Sigmoid colon (tissue), 7 donors: ENCODE measurements around the gene LEF1. TPM values are rescaled to one million over a fixed set of nuclear protein-coding genes. Genes with fewer than 3 reads are reported as not detected.

Source experiments
- DNase-seq: peaks from one replicate; pipeline ENCODE4 v3.0.0-alpha.2; 2019
- H3K27ac ChIP-seq, 4 donors: fragments of 200-600 bp; sonication (generic); one replicate each; pipeline ENCODE4 v1.5.1; 2016 to 2019; ENCODE audit warnings: mild to moderate bottlenecking in 1 of 4
- H3K27me3 ChIP-seq, 3 donors: fragments of 200-600 bp; sonication (generic); one replicate each; pipeline ENCODE4 v1.5.1; 2019; ENCODE audit warnings: mild to moderate bottlenecking in 1 of 3
- H3K36me3 ChIP-seq, 4 donors: fragments of 200-600 bp; sonication (generic); one replicate each; pipeline ENCODE4 v1.5.1; 2016 to 2019
- H3K4me1 ChIP-seq, 4 donors: fragments of 200-600 bp; sonication (generic); one replicate each; pipeline ENCODE4 v1.5.1; 2017 to 2019
- H3K4me3 ChIP-seq, 4 donors: fragments of 200-600 bp; sonication (generic); one replicate each; pipeline ENCODE4 v1.5.1; 2017 to 2019; ENCODE audit warnings: mild to moderate bottlenecking in 2 of 4, moderate library complexity in 1 of 4
- H3K9me3 ChIP-seq, 4 donors: fragments of 200-600 bp in 3 of 4; sonication (generic) in 3 of 4; one replicate each; pipeline versions ENCODE4 v1.5.1 to v1.6.1; 2013 to 2019
- CTCF ChIP-seq, 4 experiments: fragments of 450-650 bp in 3 of 4; fragments of 200-600 bp in 1 of 4; IDR thresholded peaks; one replicate each; pipeline ENCODE4 v1.5.1; 2016 to 2019; ENCODE audit warnings: antibody characterized with exemption in 4 of 4, mild to moderate bottlenecking in 3 of 4, moderate library complexity in 2 of 4
- EP300 ChIP-seq, 4 donors: sonication (generic); formaldehyde crosslinking; IDR thresholded peaks; one replicate each; pipeline ENCODE4 v1.6.1; 2017; ENCODE audit warnings: antibody characterized with exemption in 4 of 4
- POLR2A ChIP-seq, 2 donors: fragments of 450-650 bp; IDR thresholded peaks; one replicate each; pipeline ENCODE4 v1.6.1; 2016; ENCODE audit warnings: antibody characterized with exemption in 2 of 2, mild to moderate bottlenecking in 2 of 2, moderate library complexity in 2 of 2
- POLR2AphosphoS5 ChIP-seq, 4 donors: sonication (generic); formaldehyde crosslinking; IDR thresholded peaks; one replicate each; pipeline ENCODE4 v1.6.1; 2017; ENCODE audit warnings: antibody characterized with exemption in 4 of 4
- WGBS, 2 donors: extraction: QIAGEN DNeasy Blood & Tissue Kit; methylation state at CpG; one replicate each; pipeline ENCODE4 v1.1.7; 2013; 5-methylcytosine and 5-hydroxymethylcytosine counted together
- intact Hi-C: fragments of 100-400 bp; cut with DNase I; formaldehyde crosslinking; loops from one replicate; pipeline ENCODE4 v1.15.1; 2023
- polyA plus RNA-seq, 3 donors: library from polyadenylated mRNA; stranded (reverse); fragments of 200-250 nt; gene quantifications; one replicate each; pipeline ENCODE4 v1.2.3, GENCODE V29; 2013
- total RNA-seq, 4 donors: library from RNA; depleted of rRNA; stranded (reverse); fragments of >200 nt; gene quantifications; one replicate each; pipeline ENCODE4 v1.1.0, GENCODE V29; 2016
- donor health status: healthy with polysubstance abuse.
- donor health status: Bipolar disorder and iron deficiency.
- donor health status: healthy.

LEF1 gene
- total and polyA plus RNA-seq, 7 donors, result 0.83 to 25.3 (median 3.2) TPM; not detected in 1

- no peak overlapping the region for H3K4me3 ChIP-seq
- H3K4me1 ChIP-seq, result no peaks in the 10 kb centered on the region
- no peak for DNase-seq
- H3K27me3 ChIP-seq, result no peaks in the 10 kb centered on the region
- TF ChIP-seq POLR2AphosphoS5 (IDR thresholded peaks at IDR 0.05), result no peak
- no peak for TF ChIP-seq EP300 (IDR thresholded peaks at IDR 0.05)
- no peak for TF ChIP-seq CTCF (IDR thresholded peaks at IDR 0.05)
- no peak for TF ChIP-seq POLR2A (IDR thresholded peaks at IDR 0.05)
- H3K9me3 ChIP-seq, result no peaks in the 10 kb centered on the region
- no peak overlapping the region for H3K27ac ChIP-seq
- peaks cover 16 to 92% (median 49%) of the 10 kb centered on the region in 4 donors for H3K36me3 ChIP-seq
- intact Hi-C loops, result no loop called here
- 97 to 98% methylated on average over 4 of the region's 4 CpGs for WGBS, 2 donors
These were observed 137.2 kb downstream of the LEF1 start for GRCh38 chr4:108031427-108032083.

- no peaks in the 10 kb centered on the region for H3K9me3 ChIP-seq
- TF ChIP-seq EP300 (IDR thresholded peaks at IDR 0.05) (no peak), POLR2A (IDR thresholded peaks at IDR 0.05) (no peak)
- 82 to 83% methylated on average over 2 of the region's 2 CpGs for WGBS, 2 donors
- H3K27me3 ChIP-seq, result no peaks in the 10 kb centered on the region
- H3K27ac ChIP-seq, result no peak overlapping the region
- H3K4me1 ChIP-seq, result no peaks in the 10 kb centered on the region
- no peak for DNase-seq
- intact Hi-C loops, result no loop called here
- peaks cover 16 to 93% (median 50%) of the 10 kb centered on the region in 4 donors for H3K36me3 ChIP-seq
- no peak overlapping the region for H3K4me3 ChIP-seq
These were observed 138.4 kb downstream of the LEF1 start for GRCh38 chr4:108030332-108030731.

- TF ChIP-seq POLR2A (IDR thresholded peaks at IDR 0.05) (no peak), EP300 (IDR thresholded peaks at IDR 0.05) (no peak), POLR2AphosphoS5 (IDR thresholded peaks at IDR 0.05) (no peak), CTCF (IDR thresholded peaks at IDR 0.05) (no peak)
- DNase-seq, result no peak
- WGBS, 2 donors, result 88 to 95% methylated on average over 5 of the region's 5 CpGs
These were observed 139.0 kb downstream of the LEF1 start for GRCh38 chr4:108029731-108030130.

GRCh38 chr4:108029016-108029720 is 139.6 kb downstream of the LEF1 start:
- intact Hi-C loops, result no loop called here
- Histone ChIP-seq H3K4me1 (no peaks in the 10 kb centered on the region), H3K27ac (no peak overlapping the region), H3K27me3 (no peaks in the 10 kb centered on the region), H3K4me3 (no peak overlapping the region), H3K36me3 (peaks cover 16 to 93% (median 53%) of the 10 kb centered on the region in 4 donors), H3K9me3 (no peaks in the 10 kb centered on the region)
- DNase-seq, result no peak
- 76 to 90% methylated on average over 9 of the region's 9 CpGs for WGBS, 2 donors
- TF ChIP-seq EP300 (IDR thresholded peaks at IDR 0.05) (no peak), POLR2AphosphoS5 (IDR thresholded peaks at IDR 0.05) (no peak), CTCF (IDR thresholded peaks at IDR 0.05) (no peak), POLR2A (IDR thresholded peaks at IDR 0.05) (no peak)

More at GRCh38 chr4:108029731-108030130, 139.0 kb downstream of the LEF1 start:
- H3K27me3 ChIP-seq, result no peaks in the 10 kb centered on the region
- no peak overlapping the region for H3K27ac ChIP-seq
- H3K36me3 ChIP-seq, result peaks cover 16 to 93% (median 54%) of the 10 kb centered on the region in 4 donors
- H3K9me3 ChIP-seq, result no peaks in the 10 kb centered on the region
- no peak overlapping the region for H3K4me3 ChIP-seq
- intact Hi-C loops, result no loop called here
- H3K4me1 ChIP-seq, result no peaks in the 10 kb centered on the region

- intact Hi-C loops, result no loop called here
- Histone ChIP-seq H3K9me3 (no peaks in the 10 kb centered on the region), H3K27me3 (no peaks in the 10 kb centered on the region), H3K4me1 (no peaks in the 10 kb centered on the region), H3K36me3 (peaks cover 25 to 94% (median 55%) of the 10 kb centered on the region in 4 donors), H3K27ac (no peak overlapping the region), H3K4me3 (no peak overlapping the region)
- no peak for DNase-seq
- no peak for TF ChIP-seq CTCF (IDR thresholded peaks at IDR 0.05)
- TF ChIP-seq EP300 (IDR thresholded peaks at IDR 0.05), result no peak
- TF ChIP-seq POLR2A (IDR thresholded peaks at IDR 0.05), result no peak
- TF ChIP-seq POLR2AphosphoS5 (IDR thresholded peaks at IDR 0.05), result no peak
These were observed 143.9 kb downstream of the LEF1 start for GRCh38 chr4:108024878-108025165.
